ENCODE measurements around the gene BAX.

- TF ChIP-seq CTCF (IDR thresholded peaks at IDR 0.05; ENCODE audit: insufficient read depth, low read depth, low read length) = no peak
- no peak for TF ChIP-seq EZH2 (IDR thresholded peaks at IDR 0.05; ENCODE audit: insufficient read depth, low read length)
Measured at GRCh38 chr19:48977061-48977460, 22.4 kb downstream of the BAX start.

All from astrocyte (in vitro differentiated cells and primary cell).